ENCODE measurements around the gene GBP3.
"Not testable (repeated sequence)": the region's sequence is repeated elsewhere in the genome, so short reads cannot be mapped to it uniquely, and the experiment has no call there.

GBP3 gene

GRCh38 chr1:89005286-89006151, 17.1 kb downstream of the GBP3 start:
- no peak overlapping the region for H4K12ac ChIP-seq (ENCODE audit: low read depth, low read length)
- H3K9me3 ChIP-seq (ENCODE audit: insufficient read depth, low read depth, low read length): no peaks in the 10 kb centered on the region
- no peak overlapping the region for H3K9ac ChIP-seq (ENCODE audit: low read length)
- WGBS (ENCODE audit: extremely low coverage, insufficient coverage, insufficient read length): no CpG with 5 or more reads among the region's 9 CpGs
- no peaks in the 10 kb centered on the region for H3K79me2 ChIP-seq (ENCODE audit: control insufficient read depth, insufficient read depth, low read length, poor library complexity)
- H3K27me3 ChIP-seq (ENCODE audit: insufficient read depth, low read length): no peaks in the 10 kb centered on the region
- no peak overlapping the region for H2BK5ac ChIP-seq (ENCODE audit: low read depth, low read length, poor library complexity)
- peak overlapping the region; percentile 49 for H2BK12ac ChIP-seq (ENCODE audit: low read length)
- H2BK120ac ChIP-seq (ENCODE audit: insufficient read depth, low read length, poor library complexity): no peak overlapping the region
- H3K36me3 ChIP-seq (ENCODE audit: control insufficient read depth in 1 of 2, insufficient read depth in 2 of 2, low read length in 2 of 2): no peaks in the 10 kb centered on the region
- no peak overlapping the region for H3K27ac ChIP-seq (ENCODE audit: low read depth, low read length)
- H3K4me3 ChIP-seq (ENCODE audit: low read depth, low read length): no peak overlapping the region
- no peak overlapping the region for H2AFZ ChIP-seq (ENCODE audit: insufficient read depth, low read length, poor library complexity)
- H3K79me1 ChIP-seq (ENCODE audit: low read length): no peaks in the 10 kb centered on the region
- no peak overlapping the region for H4K91ac ChIP-seq (ENCODE audit: low read depth, low read length)
- H3K23ac ChIP-seq (ENCODE audit: low read length): no peak overlapping the region
- H4K8ac ChIP-seq (ENCODE audit: low read depth, low read length): peak overlapping the region; percentile 10
- H3K4me2 ChIP-seq (ENCODE audit: low read length): no peak overlapping the region
- H3K4me1 ChIP-seq (ENCODE audit: control insufficient read depth in 1 of 2, insufficient read depth in 2 of 2, low read length in 2 of 2): no peaks in the 10 kb centered on the region
- H3K4ac ChIP-seq (ENCODE audit: low read depth, low read length): no peak overlapping the region
- no peak overlapping the region for H2AK5ac ChIP-seq (ENCODE audit: low read length)
- no peak overlapping the region for H3K14ac ChIP-seq (ENCODE audit: low read length)
- DNase-seq: no peak
- H3K18ac ChIP-seq (ENCODE audit: low read length): no peak overlapping the region

GRCh38 chr1:89002176-89002575, 20.5 kb downstream of the GBP3 start:
- not testable (repeated sequence) for H3K27ac ChIP-seq (ENCODE audit: low read depth, low read length); H2AFZ ChIP-seq (ENCODE audit: insufficient read depth, low read length, poor library complexity); H3K79me1 ChIP-seq (ENCODE audit: low read length); H3K4ac ChIP-seq (ENCODE audit: low read depth, low read length); H3K18ac ChIP-seq (ENCODE audit: low read length); H3K4me3 ChIP-seq (ENCODE audit: low read depth, low read length); H2BK120ac ChIP-seq (ENCODE audit: insufficient read depth, low read length, poor library complexity); H3K27me3 ChIP-seq (ENCODE audit: insufficient read depth, low read length); H4K8ac ChIP-seq (ENCODE audit: low read depth, low read length); H3K9me3 ChIP-seq (ENCODE audit: insufficient read depth, low read depth, low read length); H3K9ac ChIP-seq (ENCODE audit: low read length); H3K36me3 ChIP-seq (ENCODE audit: control insufficient read depth in 1 of 2, insufficient read depth in 2 of 2, low read length in 2 of 2); H2BK12ac ChIP-seq (ENCODE audit: low read length); H3K4me2 ChIP-seq (ENCODE audit: low read length); H2AK5ac ChIP-seq (ENCODE audit: low read length); H3K23ac ChIP-seq (ENCODE audit: low read length); H3K79me2 ChIP-seq (ENCODE audit: control insufficient read depth, insufficient read depth, low read length, poor library complexity); H4K91ac ChIP-seq (ENCODE audit: low read depth, low read length); H3K4me1 ChIP-seq (ENCODE audit: control insufficient read depth in 1 of 2, insufficient read depth in 2 of 2, low read length in 2 of 2); DNase-seq; H2BK5ac ChIP-seq (ENCODE audit: low read depth, low read length, poor library complexity); H4K12ac ChIP-seq (ENCODE audit: low read depth, low read length); H3K14ac ChIP-seq (ENCODE audit: low read length)

- Histone ChIP-seq H4K8ac (ENCODE audit: low read depth, low read length) (no peak overlapping the region), H3K36me3 (ENCODE audit: control insufficient read depth in 1 of 2, insufficient read depth in 2 of 2, low read length in 2 of 2) (no peaks in the 10 kb centered on the region), H3K79me1 (ENCODE audit: low read length) (no peaks in the 10 kb centered on the region), H3K4ac (ENCODE audit: low read depth, low read length) (no peak overlapping the region), H3K14ac (ENCODE audit: low read length) (no peak overlapping the region), H3K4me2 (ENCODE audit: low read length) (no peak overlapping the region), H3K9me3 (ENCODE audit: insufficient read depth, low read depth, low read length) (no peaks in the 10 kb centered on the region), H2BK5ac (ENCODE audit: low read depth, low read length, poor library complexity) (no peak overlapping the region), H4K12ac (ENCODE audit: low read depth, low read length) (no peak overlapping the region), H3K27me3 (ENCODE audit: insufficient read depth, low read length) (no peaks in the 10 kb centered on the region), H2BK120ac (ENCODE audit: insufficient read depth, low read length, poor library complexity) (no peak overlapping the region), H4K91ac (ENCODE audit: low read depth, low read length) (no peak overlapping the region), H3K18ac (ENCODE audit: low read length) (no peak overlapping the region), H3K4me1 (ENCODE audit: control insufficient read depth in 1 of 2, insufficient read depth in 2 of 2, low read length in 2 of 2) (no peaks in the 10 kb centered on the region), H3K27ac (ENCODE audit: low read depth, low read length) (no peak overlapping the region), H3K4me3 (ENCODE audit: low read depth, low read length) (no peak overlapping the region), H3K9ac (ENCODE audit: low read length) (no peak overlapping the region), H2AFZ (ENCODE audit: insufficient read depth, low read length, poor library complexity) (no peak overlapping the region), H3K79me2 (ENCODE audit: control insufficient read depth, insufficient read depth, low read length, poor library complexity) (no peaks in the 10 kb centered on the region), H3K23ac (ENCODE audit: low read length) (no peak overlapping the region), H2AK5ac (ENCODE audit: low read length) (no peak overlapping the region), H2BK12ac (ENCODE audit: low read length) (no peak overlapping the region)
- peak; percentile 46 to 77 for DNase-seq
Measured at GRCh38 chr1:89001510-89001909, 21.2 kb downstream of the GBP3 start.

- H3K27ac ChIP-seq (ENCODE audit: low read depth, low read length): no peak overlapping the region
- no peak overlapping the region for H2AFZ ChIP-seq (ENCODE audit: insufficient read depth, low read length, poor library complexity)
- no peak overlapping the region for H3K18ac ChIP-seq (ENCODE audit: low read length)
- H4K8ac ChIP-seq (ENCODE audit: low read depth, low read length): no peak overlapping the region
- H3K4me3 ChIP-seq (ENCODE audit: low read depth, low read length): no peak overlapping the region
- no peak overlapping the region for H2BK5ac ChIP-seq (ENCODE audit: low read depth, low read length, poor library complexity)
- no CpG with 5 or more reads among the region's 2 CpGs for WGBS (ENCODE audit: extremely low coverage, insufficient coverage, insufficient read length)
- H2BK120ac ChIP-seq (ENCODE audit: insufficient read depth, low read length, poor library complexity): no peak overlapping the region
- no peaks in the 10 kb centered on the region for H3K36me3 ChIP-seq (ENCODE audit: control insufficient read depth in 1 of 2, insufficient read depth in 2 of 2, low read length in 2 of 2)
- no peak overlapping the region for H3K9ac ChIP-seq (ENCODE audit: low read length)
- H3K27me3 ChIP-seq (ENCODE audit: insufficient read depth, low read length): no peaks in the 10 kb centered on the region
- no peaks in the 10 kb centered on the region for H3K79me1 ChIP-seq (ENCODE audit: low read length)
- no peak overlapping the region for H3K14ac ChIP-seq (ENCODE audit: low read length)
- no peak overlapping the region for H2BK12ac ChIP-seq (ENCODE audit: low read length)
- no peak overlapping the region for H4K91ac ChIP-seq (ENCODE audit: low read depth, low read length)
- peaks cover 0 to under 1% of the 10 kb centered on the region in 2 experiments for H3K4me1 ChIP-seq (ENCODE audit: control insufficient read depth in 1 of 2, insufficient read depth in 2 of 2, low read length in 2 of 2)
- H2AK5ac ChIP-seq (ENCODE audit: low read length): no peak overlapping the region
- DNase-seq: peak; percentile 61 to 99
- no peak overlapping the region for H4K12ac ChIP-seq (ENCODE audit: low read depth, low read length)
- no peak overlapping the region for H3K23ac ChIP-seq (ENCODE audit: low read length)
- no peaks in the 10 kb centered on the region for H3K79me2 ChIP-seq (ENCODE audit: control insufficient read depth, insufficient read depth, low read length, poor library complexity)
- no peak overlapping the region for H3K4me2 ChIP-seq (ENCODE audit: low read length)
- no peaks in the 10 kb centered on the region for H3K9me3 ChIP-seq (ENCODE audit: insufficient read depth, low read depth, low read length)
- H3K4ac ChIP-seq (ENCODE audit: low read depth, low read length): no peak overlapping the region
Measured at GRCh38 chr1:88998716-88999115, 23.9 kb downstream of the GBP3 start.

Measured in trophoblast cell (in vitro differentiated cells and primary cell).